ENCODE data around the gene TMEM80.

- TF ChIP-seq CTCF (IDR thresholded peaks at IDR 0.05) (no peak), POLR2A (IDR thresholded peaks at IDR 0.05) (no peak), EP300 (IDR thresholded peaks at IDR 0.05) (no peak)
Measured at GRCh38 chr11:724049-724777, 28.6 kb downstream of the TMEM80 start.

All from tibial nerve (tissue), 4 donors.